Ramos (cell line): ENCODE data around the gene TLCD5.

ENCODE experiments used
- in situ Hi-C: fragments of 300-500 bp; cut with MboI; formaldehyde crosslinking; loops from one replicate; pipeline ENCODE4 v1.14.3; 2022; ENCODE audit warnings: low sequenced_read_pairs; ENCODE audit not compliant: unreplicated experiment

TLCD5 gene

DNA sequence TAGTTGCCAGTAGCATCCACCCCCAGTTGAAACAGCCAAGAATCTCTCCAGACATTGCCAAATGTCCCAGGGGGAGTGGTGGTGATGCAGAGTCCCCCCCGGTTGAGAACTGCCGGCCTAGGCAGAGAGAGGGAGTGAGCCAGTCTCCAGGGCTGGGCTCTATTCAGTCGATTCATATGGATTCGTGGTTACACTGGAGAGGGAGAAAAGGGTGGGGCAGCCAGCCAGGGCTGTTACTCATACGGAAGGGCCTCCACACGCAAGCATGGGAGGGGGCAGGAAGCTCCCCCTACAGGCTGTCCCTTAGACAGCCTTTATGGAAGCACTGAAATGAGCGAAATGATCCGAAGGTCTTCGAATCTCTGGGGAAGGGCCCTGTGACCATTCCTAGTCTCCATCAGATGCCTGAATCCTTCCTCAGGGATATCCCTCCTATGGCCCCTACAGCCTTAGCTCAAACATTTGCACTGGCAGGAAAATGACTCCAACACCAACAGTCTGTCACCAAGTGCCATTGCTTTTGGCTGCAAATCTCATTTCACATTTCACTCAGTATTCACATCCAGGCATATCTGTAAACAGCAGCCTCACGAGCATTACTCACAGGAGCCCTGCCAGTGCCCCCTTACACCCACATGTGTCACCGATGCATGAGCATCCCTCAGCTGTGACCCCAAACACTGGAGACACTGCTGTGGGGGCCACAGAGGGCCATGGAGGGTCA lies 18.4 kb upstream of the TLCD5 start:
- in situ Hi-C loops = no loop called here

DNA sequence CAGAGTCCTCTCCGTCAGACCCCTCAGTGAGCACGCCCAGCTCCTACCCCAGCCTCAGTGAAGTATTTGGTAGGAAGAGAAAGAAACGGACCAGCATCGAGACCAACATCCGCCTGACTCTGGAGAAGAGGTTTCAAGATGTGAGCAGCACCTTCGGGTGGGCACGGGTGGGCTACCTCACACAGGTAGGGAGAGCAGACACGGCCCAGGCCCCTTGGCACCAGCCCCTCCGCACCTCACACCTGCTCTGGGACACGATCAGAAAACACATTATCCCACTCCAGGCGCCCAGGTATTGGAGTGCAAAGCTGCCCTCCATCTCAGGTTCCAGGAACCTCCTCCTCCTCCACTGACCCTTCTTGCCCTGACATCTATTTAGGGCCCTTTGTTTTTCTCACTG lies 17.6 kb upstream of the TLCD5 start:
- in situ Hi-C loops = no loop called here

- in situ Hi-C loops = no loop called here
These were observed 17.0 kb upstream of the TLCD5 start for GRCh38 chr11:120308081-120308480.

GRCh38 chr11:120310870-120311269 lies 14.2 kb upstream of the TLCD5 start:
- in situ Hi-C loops = no loop called here

DNA sequence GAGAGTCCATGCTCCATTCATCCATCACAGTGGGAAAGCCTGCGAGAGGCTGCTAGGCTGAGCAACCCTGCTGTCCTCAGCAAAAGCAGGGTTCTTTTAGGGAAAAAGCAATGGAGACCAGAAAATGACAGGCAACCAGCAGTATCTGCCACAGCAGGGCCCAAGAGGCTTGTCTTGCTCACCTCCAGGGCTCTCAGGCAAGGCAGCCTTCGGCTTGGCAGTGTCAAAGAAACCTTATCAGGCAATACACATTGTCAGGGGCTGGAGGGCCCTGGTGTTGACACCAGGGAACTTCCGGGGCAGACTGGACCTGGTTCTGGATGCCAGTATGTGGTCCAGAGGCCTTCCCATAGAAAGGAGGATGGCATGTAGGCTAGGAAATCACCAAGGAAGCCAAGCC lies 10.2 kb upstream of the TLCD5 start:
- in situ Hi-C loops = no loop called here

GRCh38 chr11:120316880-120317688 lies 8.0 kb upstream of the TLCD5 start:
- in situ Hi-C loops = no loop called here

DNA sequence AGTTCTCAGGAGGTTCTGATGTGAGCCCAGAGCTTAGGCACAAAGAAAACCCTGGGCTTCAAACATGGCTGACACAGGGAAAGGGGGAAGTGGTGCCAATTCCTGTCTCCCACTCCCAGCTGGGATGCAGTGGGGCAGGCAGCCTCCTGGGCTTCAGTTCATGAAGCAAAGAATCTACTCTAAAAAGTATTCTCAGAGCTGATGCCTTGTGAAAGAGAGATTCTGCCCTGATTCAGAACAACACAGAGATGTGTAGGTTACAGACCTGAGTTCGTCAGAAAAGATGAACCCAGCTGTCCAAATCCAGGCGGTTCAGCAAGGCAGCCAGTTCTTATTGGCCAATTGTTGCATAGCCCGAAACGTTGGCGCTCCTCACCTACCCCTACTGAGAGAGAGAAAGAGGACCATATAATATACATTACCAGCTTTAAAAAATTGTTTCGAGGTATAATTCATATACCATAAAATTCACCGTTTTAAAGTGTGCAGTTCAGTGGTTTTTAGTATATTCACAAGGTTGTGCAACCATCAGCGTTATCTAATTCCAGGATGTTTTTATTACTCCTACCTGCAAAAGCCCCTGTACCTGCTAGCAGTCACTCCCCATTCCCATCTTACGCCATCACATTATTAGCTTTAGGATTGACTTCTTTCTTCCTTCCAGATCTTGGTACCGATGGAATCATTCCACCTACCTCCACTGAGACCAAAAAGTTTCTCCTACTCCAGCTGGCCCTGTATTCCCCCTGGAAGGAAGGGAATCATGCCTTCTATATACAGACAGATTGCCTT lies 7.2 kb upstream of the TLCD5 start:
- in situ Hi-C loops = no loop called here

- in situ Hi-C loops = no loop called here
These were observed 6.2 kb upstream of the TLCD5 start for GRCh38 chr11:120318906-120319305.

GRCh38 chr11:120326228-120326627 lies 1.1 kb downstream of the TLCD5 start:
- in situ Hi-C loops = no loop called here

- in situ Hi-C loops = no loop called here
These were observed 1.8 kb downstream of the TLCD5 start for GRCh38 chr11:120326845-120327281.

DNA sequence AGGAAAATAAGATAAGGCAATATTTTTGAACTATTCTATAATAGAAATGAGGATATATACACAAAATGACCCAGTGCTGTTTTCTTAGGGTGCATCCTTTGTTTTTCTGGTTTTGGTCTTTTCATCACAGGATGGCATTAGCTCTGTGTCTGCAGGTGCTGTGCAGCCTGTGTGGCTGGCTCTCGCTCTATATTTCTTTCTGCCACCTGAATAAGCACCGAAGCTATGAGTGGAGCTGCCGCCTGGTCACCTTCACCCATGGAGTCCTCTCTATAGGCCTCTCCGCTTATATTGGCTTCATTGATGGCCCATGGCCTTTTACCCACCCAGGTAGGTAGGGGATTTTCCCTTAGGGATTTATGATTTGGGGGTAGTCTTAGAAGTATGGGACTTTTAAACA lies 2.2 kb downstream of the TLCD5 start:
- in situ Hi-C loops = no loop called here

GRCh38 chr11:120329556-120329955 lies 4.5 kb downstream of the TLCD5 start:
- in situ Hi-C loops = no loop called here

DNA sequence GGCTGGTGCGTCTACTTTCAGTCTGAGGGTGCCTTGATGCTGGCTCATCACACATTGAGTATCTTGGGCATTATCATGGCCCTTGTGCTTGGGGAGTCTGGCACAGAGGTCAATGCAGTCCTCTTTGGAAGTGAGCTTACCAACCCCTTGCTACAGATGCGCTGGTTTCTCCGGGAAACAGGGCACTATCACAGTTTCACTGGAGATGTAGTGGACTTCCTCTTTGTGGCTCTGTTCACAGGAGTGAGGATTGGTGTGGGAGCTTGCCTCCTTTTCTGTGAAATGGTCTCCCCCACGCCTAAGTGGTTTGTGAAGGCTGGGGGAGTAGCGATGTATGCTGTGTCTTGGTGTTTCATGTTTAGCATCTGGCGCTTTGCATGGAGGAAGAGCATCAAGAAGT lies 4.9 kb downstream of the TLCD5 start:
- in situ Hi-C loops = no loop called here

- in situ Hi-C loops = no loop called here
These were observed 6.3 kb downstream of the TLCD5 start for GRCh38 chr11:120331301-120331996.

DNA sequence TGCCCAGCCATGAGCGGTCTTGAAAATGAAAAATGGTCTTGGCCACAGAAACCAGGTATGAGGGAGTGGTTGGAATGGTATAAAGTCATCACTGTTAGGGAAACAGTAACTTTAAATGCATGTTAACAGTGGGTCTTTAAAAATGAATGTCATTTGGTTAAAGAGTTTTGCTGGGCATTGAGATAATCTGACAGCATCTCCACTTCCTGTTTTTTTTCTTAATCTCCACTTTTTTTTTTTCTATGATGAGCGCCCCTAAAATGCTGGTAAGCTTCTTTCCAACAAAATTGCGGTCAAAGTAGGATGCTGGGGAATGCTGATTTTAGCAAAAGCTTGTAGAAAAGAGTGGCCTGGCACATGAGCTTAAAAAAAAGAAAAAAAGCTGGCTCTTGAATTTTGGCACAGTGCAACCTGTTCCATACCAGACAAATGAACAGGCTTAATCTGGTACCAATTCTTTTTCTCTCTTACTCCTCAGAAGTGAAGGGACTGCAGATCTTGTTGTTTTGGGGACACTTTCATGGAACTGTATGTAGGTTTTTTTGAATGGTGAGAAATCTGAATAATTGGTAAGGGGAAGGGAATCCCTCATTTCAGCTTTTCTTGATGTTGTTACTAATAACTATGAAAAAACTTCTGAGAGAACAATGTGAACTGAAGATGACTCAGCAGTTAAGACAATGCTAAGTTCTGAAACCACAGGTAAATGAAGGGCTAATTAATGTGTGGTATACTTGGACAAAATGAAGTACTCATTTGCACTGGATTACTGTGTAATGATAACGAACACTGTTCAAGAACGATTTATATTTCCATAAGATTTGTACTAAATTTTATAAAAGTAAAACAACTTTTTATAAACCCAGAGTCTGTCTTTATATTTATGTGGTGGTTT lies 8.0 kb downstream of the TLCD5 start:
- in situ Hi-C loops = no loop called here

DNA sequence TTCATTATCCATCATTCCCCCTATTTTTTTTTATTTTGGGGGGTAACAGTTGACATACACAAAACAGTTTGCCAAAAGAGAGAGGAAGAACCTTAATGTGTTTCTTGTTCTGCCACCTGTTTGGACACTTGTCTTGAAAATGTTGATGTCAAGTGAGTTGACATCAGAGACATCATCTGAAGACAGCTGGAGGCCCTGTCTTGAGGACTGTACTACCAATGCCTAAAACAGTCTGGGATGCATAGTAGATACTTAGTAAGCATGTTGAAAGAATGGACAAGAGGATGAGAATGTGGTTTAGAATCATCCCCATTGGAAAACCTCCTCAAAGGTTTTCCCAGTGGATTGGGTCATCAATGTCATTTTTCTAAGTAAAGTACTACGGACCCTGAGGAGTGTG lies 8.7 kb downstream of the TLCD5 start:
- in situ Hi-C loops = no loop called here

DNA sequence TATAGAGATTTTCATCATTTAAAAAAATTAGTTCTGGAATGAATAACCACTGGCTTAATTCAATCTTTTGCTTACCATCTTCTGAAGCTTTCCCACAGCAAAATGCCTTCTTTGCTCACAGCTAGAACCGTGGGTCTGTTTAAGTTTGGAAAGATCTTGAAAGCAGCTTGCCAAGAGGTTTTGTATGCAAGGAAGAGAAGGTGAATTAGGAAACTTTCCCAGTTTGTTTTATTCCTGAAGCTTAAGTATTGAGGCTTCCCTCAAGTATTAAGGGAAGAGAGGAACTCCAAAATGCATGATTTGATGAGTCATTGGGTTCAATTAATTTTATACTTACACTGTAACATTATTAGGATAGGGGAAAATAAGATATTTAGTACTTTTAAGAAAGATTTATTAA lies 9.2 kb downstream of the TLCD5 start:
- in situ Hi-C loops = no loop called here

- in situ Hi-C loops = no loop called here
These were observed 9.9 kb downstream of the TLCD5 start for GRCh38 chr11:120334894-120335462.

DNA sequence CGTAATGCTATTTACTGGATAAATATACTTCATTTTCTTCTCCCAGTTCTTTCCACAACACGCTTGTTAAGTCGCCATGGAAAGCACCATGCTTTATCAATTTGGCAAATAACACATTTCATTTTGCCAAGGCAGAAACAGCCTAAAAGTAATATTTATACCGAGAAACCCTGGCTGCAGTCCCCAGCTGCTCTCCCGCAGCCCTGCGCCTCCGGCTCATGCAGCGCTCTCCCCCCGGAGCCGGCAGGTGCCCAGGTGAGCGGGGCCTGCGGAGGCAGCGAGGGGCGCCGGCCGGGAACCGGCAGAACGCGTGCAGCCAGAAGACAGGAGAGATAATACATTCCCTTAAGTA lies 10.4 kb downstream of the TLCD5 start:
- in situ Hi-C loops = no loop called here
